C4-2B (cell line): Measurements from ENCODE around the gene POLR2E.

Source experiments
- ZFX ChIP-seq: fragments of 450-650 bp; IDR thresholded peaks from 2 replicates; pipeline ENCODE4 v1.6.1; 2017
- TF ChIP-seq, protein P1 (sequence below): fragments of 450-650 bp; conservative IDR thresholded peaks from 2 replicates; pipeline ENCODE4 v1.5.1; 2017; ENCODE audit warnings: mild to moderate bottlenecking

DNA sequence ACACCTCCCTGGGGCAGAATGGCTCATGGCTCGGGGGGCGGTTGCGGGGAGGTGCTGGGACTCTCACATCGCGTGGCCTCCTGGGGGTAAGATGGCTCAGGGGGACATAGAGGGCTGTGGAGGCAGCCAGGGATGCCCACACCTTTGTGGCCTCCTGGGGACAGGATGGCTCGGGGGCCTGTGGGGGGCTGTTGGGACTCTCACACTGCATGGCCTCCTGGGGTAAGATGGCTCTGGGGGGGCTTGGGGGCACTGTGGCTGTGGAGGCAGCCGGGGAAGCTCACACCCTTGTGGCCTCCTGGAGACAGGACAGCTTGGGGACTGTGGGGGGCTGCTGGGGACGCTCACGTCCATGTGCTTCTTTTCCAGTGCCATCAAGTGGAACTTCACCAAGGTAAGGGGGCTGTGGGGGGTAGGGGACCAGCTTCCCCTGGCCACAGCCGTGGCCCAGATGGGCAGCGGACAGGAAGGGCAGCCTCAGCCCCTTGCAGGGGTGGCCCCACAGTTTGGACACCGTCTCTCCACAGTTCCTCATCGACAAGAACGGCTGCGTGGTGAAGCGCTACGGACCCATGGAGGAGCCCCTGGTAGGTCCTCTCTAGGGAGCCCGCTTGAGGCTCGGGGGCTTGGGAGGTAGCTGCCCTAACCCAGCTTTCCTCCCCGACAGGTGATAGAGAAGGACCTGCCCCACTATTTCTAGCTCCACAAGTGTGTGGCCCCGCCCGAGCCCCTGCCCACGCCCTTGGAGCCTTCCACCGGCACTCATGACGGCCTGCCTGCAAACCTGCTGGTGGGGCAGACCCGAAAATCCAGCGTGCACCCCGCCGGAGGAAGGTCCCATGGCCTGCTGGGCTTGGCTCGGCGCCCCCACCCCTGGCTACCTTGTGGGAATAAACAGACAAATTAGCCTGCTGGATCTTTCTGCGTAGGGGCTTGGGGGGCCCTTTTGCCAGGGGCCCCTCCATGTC, 11.0 kb upstream of the POLR2E start:
- TF ChIP-seq, protein P1, sequence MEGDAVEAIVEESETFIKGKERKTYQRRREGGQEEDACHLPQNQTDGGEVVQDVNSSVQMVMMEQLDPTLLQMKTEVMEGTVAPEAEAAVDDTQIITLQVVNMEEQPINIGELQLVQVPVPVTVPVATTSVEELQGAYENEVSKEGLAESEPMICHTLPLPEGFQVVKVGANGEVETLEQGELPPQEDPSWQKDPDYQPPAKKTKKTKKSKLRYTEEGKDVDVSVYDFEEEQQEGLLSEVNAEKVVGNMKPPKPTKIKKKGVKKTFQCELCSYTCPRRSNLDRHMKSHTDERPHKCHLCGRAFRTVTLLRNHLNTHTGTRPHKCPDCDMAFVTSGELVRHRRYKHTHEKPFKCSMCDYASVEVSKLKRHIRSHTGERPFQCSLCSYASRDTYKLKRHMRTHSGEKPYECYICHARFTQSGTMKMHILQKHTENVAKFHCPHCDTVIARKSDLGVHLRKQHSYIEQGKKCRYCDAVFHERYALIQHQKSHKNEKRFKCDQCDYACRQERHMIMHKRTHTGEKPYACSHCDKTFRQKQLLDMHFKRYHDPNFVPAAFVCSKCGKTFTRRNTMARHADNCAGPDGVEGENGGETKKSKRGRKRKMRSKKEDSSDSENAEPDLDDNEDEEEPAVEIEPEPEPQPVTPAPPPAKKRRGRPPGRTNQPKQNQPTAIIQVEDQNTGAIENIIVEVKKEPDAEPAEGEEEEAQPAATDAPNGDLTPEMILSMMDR = no peak
- TF ChIP-seq ZFX = no peak
